ENCODE data around the gene MRPL44. TPM values are rescaled to one million over a fixed set of nuclear protein-coding genes. Genes with fewer than 3 reads are reported as not detected.
A peak's percentile ranks its signal among the peaks of the same experiment; 100 is the strongest.
"Not testable (repeated sequence)": the region's sequence is repeated elsewhere in the genome, so short reads cannot be mapped to it uniquely, and the experiment has no call there.

Gene MRPL44
- total RNA-seq, 1 experiment from 2014 or later, result 32.9 TPM

GRCh38 chr2:223930103-223930976, 26.9 kb upstream of the MRPL44 start:
- no peaks in the 10 kb centered on the region for H3K27me3 ChIP-seq
- H3K9me3 ChIP-seq, result peaks cover 20% of the 10 kb centered on the region
- H3K36me3 ChIP-seq, result peaks cover 7% of the 10 kb centered on the region; the same call in 1 of the 2 replicates
- DNase-seq, result no peak
- no peak overlapping the region for H3K4me3 ChIP-seq

GRCh38 chr2:223932816-223933800, 24.2 kb upstream of the MRPL44 start:
- no peaks in the 10 kb centered on the region for H3K36me3 ChIP-seq
- no peak overlapping the region for H3K4me3 ChIP-seq
- no peak for DNase-seq
- no peaks in the 10 kb centered on the region for H3K27me3 ChIP-seq
- no peaks in the 10 kb centered on the region for H3K9me3 ChIP-seq

GRCh38 chr2:223934870-223935269, 22.4 kb upstream of the MRPL44 start:
- Histone ChIP-seq H3K27me3 (no peaks in the 10 kb centered on the region), H3K4me3 (no peak overlapping the region), H3K9me3 (no peaks in the 10 kb centered on the region; the same call in 1 of the 2 replicates), H3K36me3 (no peaks in the 10 kb centered on the region)
- DNase-seq, result no peak

DNA sequence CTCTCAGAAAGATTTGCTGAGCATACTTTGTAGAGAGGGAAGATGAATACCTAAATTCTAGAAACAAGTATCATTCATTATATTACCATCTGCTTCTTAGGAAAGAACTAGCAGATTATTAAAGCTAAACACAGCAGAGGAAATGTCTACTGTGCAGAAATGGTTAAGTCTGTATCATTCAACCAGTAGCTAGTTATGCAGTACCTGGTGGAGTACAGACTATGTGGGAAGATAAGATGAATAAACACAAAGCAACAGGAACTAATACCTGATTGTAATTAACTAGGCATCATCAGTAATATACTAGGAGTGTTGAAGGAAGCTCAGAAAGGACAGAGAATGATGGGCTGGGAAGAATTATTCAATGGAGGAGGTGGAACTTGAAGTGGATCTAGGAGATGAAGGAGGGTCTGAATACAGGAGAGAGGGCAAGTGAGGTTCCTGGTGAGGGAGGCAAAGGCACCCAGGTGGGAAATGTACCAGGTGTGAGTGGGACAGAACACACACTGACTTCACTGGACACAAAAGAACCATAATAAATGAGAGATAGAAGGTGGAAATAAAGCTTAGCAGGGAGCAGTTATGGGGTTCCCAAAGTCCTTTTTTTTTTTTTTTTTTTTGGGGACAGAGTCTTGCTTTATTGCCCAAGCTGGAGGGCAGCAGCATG, 21.7 kb upstream of the MRPL44 start:
- Histone ChIP-seq H3K9me3 (no peaks in the 10 kb centered on the region; the same call in 1 of the 2 replicates), H3K4me3 (no peak overlapping the region), H3K27me3 (no peaks in the 10 kb centered on the region), H3K36me3 (no peaks in the 10 kb centered on the region)
- no peak for DNase-seq

DNA sequence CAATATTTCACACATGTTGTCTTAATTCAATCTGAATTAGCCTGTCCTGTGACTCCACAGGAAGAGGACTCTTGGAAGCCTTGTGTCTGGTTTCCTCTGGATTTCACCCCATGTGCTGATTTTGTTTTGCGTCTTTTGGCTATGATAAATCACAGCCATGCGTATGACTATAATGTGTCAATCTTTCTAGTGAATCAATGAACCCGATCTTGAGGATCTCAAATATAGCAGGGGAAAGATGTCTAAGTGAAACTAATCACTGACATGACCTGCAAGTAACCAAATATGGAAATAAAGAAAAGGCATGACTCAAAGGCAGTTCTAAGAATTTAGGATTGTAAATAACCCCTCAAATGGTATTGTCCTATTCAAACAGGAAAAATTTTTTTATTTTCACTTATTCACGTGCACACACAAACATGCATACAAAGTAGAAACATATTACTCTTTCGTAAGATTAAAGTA, 20.4 kb upstream of the MRPL44 start:
- no peaks in the 10 kb centered on the region; the same call in 1 of the 2 replicates for H3K9me3 ChIP-seq
- no peaks in the 10 kb centered on the region for H3K36me3 ChIP-seq
- H3K27me3 ChIP-seq, result no peaks in the 10 kb centered on the region
- no peak for DNase-seq
- H3K4me3 ChIP-seq, result no peak overlapping the region

GRCh38 chr2:223937535-223937934, 19.7 kb upstream of the MRPL44 start:
- H3K27me3 ChIP-seq, result no peaks in the 10 kb centered on the region
- H3K36me3 ChIP-seq, result no peaks in the 10 kb centered on the region
- no peak for DNase-seq
- H3K9me3 ChIP-seq, result no peaks in the 10 kb centered on the region; the same call in 1 of the 2 replicates
- no peak overlapping the region for H3K4me3 ChIP-seq

DNA sequence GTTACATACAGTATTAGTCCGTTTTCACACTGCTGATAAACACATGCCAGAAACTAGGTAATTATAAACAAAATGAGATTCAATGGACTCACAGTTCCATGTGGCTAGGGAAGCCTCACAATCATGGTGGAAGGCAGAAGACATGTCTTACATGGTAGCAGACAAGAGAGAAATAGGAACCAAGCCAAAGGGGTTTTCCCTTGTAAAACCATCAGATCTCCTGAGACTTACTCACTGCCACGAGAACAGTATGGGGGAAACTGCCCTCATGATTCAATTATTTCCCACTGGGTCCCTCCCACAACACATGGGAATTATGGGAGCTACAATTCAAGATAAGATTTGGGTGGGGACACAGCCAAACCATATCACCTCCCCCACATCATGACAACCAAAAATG, 17.8 kb upstream of the MRPL44 start:
- DNase-seq, H3K36me3 ChIP-seq, H3K9me3 ChIP-seq, H3K27me3 ChIP-seq, H3K4me3 ChIP-seq: not testable (repeated sequence)

GRCh38 chr2:223941579-223942277, 15.5 kb upstream of the MRPL44 start:
- no peak overlapping the region for H3K4me3 ChIP-seq

DNA sequence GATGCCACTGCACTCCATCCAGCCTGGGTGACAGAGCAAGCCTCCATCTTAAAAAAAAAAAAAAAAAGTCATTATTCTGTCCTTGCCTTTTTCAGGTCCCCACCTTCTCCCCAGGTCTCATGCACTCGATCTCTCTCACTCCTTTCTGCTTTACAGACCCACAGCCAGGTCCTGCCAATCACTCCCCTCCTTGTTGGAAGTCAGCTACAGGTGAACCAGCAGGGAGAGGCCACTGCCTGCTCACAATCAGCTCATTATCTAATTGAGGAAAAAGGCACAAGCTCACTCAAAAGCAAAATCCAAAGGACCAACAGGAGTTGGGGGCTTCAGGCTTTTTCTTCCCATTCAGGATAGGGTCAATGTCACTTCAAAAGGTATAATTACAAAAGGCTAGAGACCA, 14.1 kb upstream of the MRPL44 start:
- Histone ChIP-seq H3K9me3 (no peaks in the 10 kb centered on the region; the same call in 1 of the 2 replicates), H3K4me3 (peak overlapping the region; percentile 84), H3K36me3 (no peaks in the 10 kb centered on the region), H3K27me3 (no peaks in the 10 kb centered on the region)
- DNase-seq, result no peak

More at GRCh38 chr2:223941579-223942277, 15.5 kb upstream of the MRPL44 start:
- DNase-seq, result no peak
- Histone ChIP-seq H3K9me3 (no peaks in the 10 kb centered on the region; the same call in 1 of the 2 replicates), H3K36me3 (no peaks in the 10 kb centered on the region), H3K27me3 (no peaks in the 10 kb centered on the region)

DNA sequence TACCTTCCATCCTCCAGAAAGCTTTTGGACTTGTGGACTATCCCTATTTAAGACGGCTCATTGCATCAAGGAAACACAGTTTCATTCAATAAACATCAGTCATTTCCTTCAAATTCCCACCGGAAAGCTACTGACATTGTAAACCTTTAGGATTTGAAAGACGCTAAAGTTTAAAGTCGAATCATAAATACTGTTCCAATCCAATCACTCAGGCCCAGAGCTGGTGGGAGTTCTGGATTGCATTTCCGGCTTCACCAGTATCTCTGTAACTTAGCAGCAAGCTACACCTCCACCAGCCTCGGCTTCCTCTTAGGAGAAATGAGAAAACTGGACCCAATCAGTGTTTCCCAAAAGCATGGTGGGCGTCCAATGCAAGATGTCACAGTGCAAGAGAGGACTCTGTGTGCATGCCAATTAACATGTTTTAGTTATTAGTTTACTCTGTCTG, 13.7 kb upstream of the MRPL44 start:
- H3K4me3 ChIP-seq, result peak overlapping the region; percentile 84
- peak; percentile 42 for DNase-seq
- no peaks in the 10 kb centered on the region; the same call in 1 of the 2 replicates for H3K9me3 ChIP-seq
- H3K27me3 ChIP-seq, result no peaks in the 10 kb centered on the region
- H3K36me3 ChIP-seq, result no peaks in the 10 kb centered on the region

DNA sequence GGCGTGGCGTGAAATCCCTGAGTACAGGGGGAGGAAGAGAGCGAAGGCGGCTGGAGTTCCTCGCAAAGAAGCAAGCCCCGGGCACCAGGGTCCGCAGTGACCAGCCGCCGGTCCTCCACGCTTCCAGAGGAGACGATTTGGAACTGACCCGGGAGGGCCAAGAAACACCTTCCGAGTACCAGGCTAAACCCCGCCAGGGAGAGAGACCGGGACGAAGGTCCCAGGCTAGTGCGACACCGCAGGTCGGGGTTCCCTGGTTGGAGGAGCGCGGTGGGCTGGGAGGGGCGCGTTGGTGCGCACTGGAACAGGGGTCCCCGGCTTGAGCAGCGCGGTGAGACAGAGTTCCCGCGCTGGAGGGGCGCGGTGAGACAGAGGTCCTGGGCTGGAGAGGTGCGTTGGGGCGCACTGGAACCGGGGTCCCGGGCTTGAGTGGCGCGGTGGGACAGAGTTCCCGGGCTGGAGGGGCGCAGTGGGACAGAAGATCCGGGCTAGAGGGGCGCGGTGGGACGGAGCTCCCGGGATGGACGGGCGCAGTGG, 13.0 kb upstream of the MRPL44 start:
- Histone ChIP-seq H3K9me3 (no peaks in the 10 kb centered on the region; the same call in 1 of the 2 replicates), H3K4me3 (peak overlapping the region; percentile 84), H3K27me3 (no peaks in the 10 kb centered on the region), H3K36me3 (no peaks in the 10 kb centered on the region)
- DNase-seq, result peak; percentile 35

DNA sequence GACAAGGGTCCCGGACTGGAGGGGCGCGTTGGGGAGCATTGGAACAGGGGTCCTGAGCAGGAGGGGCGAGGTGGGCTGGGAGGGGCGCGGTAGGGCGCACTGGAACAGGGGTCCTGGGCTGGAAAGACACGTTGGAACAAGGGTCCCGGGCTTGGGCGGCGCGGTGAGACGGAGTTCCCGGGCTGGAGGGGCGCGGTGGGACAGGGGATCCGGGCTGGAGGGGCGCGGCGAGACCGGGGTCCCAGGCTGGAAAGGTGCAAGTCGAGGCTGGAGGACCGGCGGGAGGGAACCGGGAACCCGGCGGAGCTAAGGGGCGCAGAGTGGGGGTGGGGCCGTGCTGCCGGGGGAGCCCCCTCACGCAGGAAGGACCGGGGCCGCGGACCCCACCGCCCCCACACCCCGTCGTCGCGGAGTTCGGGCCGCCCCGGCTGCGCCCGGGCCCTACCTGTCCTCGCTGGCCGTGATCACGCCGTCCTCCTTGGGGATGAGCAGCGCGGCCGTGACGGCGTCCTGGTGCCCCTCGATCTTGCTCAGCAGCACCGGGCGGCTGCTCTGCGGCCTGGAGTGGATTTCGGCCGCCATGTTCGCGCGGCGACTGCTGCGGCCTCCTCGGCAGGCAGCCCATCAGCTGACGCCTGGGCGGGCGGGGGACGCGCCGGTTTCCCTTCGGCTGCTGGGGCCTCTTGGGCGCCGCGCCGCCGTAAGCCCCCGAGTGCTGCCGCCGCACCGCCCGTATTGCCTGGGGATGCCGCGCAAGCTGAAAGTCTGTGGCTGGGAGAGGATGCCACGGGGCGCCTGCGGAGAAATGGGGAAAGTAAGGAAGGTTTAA, 12.3 kb upstream of the MRPL44 start, which contains the start of gene WDFY1:
Gene WDFY1, minus strand, starts transcription at position 633 of the 829 bp plus-strand sequence. Its CDS starts 51 bp downstream, at position 582.
- Histone ChIP-seq H3K4me3 (peak within 1 kb of the TSS; percentile 84), H3K27me3 (no peaks in the 10 kb centered on the region), H3K36me3 (no peaks in the 10 kb centered on the region), H3K9me3 (no peaks in the 10 kb centered on the region; the same call in 1 of the 2 replicates)
- DNase-seq, result peak; percentile 86

- peak overlapping the region; percentile 84 for H3K4me3 ChIP-seq
- H3K9me3 ChIP-seq, result no peaks in the 10 kb centered on the region
- no peaks in the 10 kb centered on the region for H3K27me3 ChIP-seq
- DNase-seq, result no peak
- no peaks in the 10 kb centered on the region for H3K36me3 ChIP-seq
Measured at GRCh38 chr2:223945755-223946154, 11.5 kb upstream of the MRPL44 start.

DNA sequence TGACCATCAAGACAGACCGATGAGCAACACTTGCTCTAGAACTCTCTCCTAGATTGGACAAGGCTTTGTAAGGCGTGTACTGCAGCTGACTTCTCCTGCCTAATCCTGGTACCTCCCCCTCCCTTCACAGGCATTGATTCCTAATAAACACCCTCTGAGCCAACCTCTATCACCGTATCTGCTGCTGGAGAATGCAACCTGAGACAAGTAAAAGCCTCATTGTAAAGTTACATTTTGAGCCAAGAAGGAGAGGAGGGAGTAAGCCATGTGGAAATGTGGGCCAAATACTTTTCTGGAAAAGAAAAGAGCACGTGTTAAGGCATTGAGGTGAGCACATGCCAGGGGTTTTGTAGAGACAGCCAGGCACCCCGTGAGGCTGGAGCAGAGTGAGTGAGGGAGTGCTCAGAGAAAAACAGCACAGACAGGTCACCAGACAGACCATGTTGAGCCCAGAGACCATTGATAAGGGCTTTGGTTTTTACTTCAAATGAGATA, 9.5 kb upstream of the MRPL44 start:
- Histone ChIP-seq H3K27me3 (no peaks in the 10 kb centered on the region), H3K36me3 (no peaks in the 10 kb centered on the region), H3K4me3 (no peak overlapping the region), H3K9me3 (no peaks in the 10 kb centered on the region)
- DNase-seq, result no peak

Measured in MG63 (cell line).